ENCODE data around the gene GPR132.

DNA sequence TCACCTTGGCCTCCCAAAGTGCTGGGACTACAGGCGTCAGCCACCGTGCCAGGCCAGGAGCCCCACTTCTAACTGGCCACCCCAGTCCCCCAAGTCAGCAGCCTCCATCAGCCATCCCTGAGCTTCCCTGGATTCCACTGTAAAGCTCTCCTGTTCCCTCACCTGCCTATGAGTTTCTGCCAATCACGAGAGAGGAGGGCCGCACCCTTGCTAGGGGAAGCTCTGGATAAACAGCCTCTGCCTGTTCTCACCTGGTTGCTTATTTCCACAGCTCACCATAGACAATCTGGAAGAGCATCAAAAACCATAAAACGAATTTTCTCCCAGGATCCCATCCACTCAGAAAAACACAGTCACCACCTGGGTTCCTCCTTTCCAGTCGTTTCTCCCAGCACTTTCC, 49.3 kb downstream of the GPR132 start:
- TF ChIP-seq, protein P1, sequence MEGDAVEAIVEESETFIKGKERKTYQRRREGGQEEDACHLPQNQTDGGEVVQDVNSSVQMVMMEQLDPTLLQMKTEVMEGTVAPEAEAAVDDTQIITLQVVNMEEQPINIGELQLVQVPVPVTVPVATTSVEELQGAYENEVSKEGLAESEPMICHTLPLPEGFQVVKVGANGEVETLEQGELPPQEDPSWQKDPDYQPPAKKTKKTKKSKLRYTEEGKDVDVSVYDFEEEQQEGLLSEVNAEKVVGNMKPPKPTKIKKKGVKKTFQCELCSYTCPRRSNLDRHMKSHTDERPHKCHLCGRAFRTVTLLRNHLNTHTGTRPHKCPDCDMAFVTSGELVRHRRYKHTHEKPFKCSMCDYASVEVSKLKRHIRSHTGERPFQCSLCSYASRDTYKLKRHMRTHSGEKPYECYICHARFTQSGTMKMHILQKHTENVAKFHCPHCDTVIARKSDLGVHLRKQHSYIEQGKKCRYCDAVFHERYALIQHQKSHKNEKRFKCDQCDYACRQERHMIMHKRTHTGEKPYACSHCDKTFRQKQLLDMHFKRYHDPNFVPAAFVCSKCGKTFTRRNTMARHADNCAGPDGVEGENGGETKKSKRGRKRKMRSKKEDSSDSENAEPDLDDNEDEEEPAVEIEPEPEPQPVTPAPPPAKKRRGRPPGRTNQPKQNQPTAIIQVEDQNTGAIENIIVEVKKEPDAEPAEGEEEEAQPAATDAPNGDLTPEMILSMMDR (IDR thresholded peaks at IDR 0.05) = no peak
- TF ChIP-seq POLR2A (IDR thresholded peaks at IDR 0.05) = no peak
